Jurkat, Clone E6-1 (cell line): Measurements from ENCODE around the gene EREG.

ENCODE experiments used
- DNase-seq: peaks from one replicate; pipeline ENCODE4 v3.0.0-alpha.2; 2011; ENCODE audit warnings: low read depth, low spot score
- H3K4me3 ChIP-seq: 2 replicates; pipeline ENCODE4 v1.5.1; 2011; ENCODE audit warnings: mild to moderate bottlenecking, low read length, control low read depth, moderate library complexity

Gene EREG

GRCh38 chr4:74413265-74413664, 48.3 kb downstream of the EREG start:
- no peak for DNase-seq
- H3K4me3 ChIP-seq: no peak overlapping the region

DNA sequence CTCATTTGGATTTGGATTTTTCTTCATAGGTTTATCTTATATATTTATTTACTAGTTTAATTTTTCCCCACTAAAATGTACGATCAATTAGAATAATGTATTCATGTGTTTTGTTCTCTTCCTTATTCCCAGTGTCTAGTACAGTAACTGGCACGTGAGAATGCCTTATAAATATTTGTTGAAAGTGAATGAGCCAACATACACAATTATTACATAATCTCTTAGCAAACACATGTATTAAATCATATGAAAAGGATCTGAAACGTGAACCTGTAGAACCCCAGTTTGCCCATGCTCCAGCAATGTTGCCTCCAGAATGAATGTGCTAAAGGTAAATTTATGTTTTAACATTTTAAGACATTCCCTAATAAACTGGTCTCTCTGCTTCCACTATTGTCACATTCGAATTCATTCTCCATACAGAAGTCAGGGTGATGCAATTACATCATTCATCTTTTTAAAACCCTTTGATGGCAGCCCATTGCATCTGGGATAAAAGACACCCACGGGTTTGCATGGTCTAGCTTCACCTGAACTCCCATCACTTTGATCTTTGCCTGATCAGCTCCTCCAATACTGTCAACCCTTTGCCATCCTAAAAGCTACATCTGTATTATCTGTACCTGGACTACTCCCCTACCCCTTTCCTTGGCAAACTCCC, 49.3 kb downstream of the EREG start:
- H3K4me3 ChIP-seq: no peak overlapping the region
- no peak for DNase-seq

DNA sequence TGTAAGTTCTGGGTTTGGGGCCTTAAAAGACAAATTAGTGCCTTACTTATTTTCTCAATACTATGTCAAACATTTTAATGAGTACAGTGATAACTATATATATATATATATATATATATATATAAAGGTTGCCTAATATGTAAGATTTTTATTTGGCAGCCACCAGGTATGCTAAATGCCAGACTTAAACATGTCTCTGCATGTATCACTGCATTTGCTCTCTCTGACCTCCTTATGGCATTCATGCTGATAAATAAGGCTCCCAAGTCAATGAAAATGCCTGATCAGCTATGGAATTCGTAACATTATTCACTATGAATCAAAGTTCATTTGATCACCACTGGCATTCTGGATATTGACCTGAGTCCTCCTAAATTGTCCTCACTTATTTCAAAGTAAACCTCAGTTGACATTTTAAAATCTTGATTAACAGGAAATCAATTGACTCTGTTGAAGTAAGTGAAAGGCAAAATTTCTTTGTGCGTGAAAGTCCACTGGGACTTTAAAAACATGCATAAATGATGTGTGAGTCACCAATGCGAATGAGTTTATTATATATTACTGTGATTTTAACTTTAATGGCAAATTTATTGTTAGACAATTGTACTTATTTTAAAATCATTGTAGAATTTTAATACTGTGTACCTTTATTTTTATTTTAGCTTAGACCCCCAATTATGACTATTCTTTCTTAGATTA, 50.8 kb downstream of the EREG start:
- no peak overlapping the region for H3K4me3 ChIP-seq
- DNase-seq: no peak

DNA sequence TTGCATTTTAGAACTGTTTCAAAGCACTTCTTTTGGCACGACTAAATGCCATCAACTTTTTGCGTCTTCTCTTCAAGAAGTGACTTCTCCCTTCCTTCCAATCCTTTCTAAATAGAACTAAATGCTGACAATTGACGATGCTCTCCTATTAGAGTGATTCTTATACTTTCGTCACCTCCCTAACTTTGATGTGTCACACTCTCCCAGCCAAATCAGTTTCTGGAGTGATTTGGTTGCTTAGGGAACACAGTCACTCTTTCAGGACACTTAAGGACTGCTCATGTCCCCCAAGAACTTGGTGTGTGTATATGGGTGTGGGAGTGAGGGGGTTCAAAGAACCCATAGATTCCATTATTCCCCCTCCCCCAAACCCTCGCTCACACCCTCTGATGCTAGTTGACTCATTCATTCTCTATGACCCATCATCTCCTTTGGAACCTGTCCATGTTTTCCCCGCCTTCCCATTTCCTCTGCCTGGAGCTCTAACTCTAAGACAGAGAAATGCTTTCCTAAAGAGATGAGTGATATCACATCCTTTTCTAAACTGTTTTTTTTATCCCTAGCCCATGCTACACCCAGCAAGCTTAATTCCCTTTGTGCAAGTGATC, 53.2 kb downstream of the EREG start:
- no peak overlapping the region for H3K4me3 ChIP-seq
- no peak for DNase-seq

GRCh38 chr4:74420863-74421262, 55.9 kb downstream of the EREG start:
- H3K4me3 ChIP-seq: no peak overlapping the region
- DNase-seq: no peak

DNA sequence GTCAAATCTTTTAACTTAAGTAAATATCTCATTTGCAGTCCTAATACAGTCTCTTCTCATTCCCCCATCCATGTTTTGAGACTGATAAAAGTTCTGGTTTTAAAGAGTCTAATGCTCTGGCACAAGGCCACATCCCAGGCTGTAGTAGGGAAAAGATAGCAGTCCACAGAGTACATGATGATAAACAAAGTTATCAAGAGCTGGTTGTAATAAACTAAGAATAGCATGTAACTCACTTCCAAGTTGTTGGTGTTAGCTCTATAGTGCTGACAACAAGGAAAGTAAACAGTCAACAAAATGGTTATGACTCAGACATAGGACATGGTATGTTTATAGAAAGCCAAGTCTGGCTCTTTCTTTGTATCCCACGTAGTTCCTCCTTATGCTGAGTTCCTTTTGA, 58.2 kb downstream of the EREG start:
- no peak for DNase-seq
- H3K4me3 ChIP-seq: no peak overlapping the region

GRCh38 chr4:74424111-74424510, 59.2 kb downstream of the EREG start:
- no peak overlapping the region for H3K4me3 ChIP-seq
- DNase-seq: no peak

DNA sequence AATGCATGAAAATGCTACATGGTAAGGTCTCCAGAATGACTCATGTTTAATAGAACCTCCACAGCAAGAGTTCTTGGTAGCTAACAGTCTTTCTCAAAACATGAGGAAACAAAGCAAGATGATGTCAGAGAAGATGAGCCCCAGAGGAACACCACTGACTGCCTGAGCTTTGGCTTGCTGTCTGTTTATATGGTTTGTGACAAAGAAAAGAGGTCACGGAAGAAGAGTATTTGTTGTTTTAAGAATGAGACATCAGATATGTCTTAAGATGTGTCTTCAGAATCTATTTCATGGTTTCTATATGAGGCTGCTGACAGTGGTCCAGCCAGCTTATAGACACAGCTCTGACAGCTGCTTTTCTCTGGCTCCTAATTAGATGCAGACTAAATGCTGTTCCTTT, 61.2 kb downstream of the EREG start:
- no peak for DNase-seq
- no peak overlapping the region for H3K4me3 ChIP-seq

DNA sequence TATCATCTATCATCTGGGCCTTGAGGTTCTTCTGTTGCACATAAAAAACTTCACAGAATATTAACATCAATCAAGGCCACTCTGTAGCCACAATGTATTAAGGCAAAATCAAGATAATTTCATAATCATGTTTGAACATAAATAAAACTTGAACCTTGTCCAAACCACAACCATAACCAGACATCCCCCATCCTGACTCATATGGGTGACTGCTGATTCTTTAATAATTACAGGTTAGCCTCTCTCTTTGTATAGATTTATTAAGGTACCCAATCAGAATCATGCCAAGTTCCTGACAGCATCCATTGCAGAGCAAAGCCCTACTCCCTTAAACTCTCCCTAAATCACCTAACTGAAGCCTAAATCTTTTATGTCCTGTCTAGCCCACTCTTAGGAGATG, 63.3 kb downstream of the EREG start:
- no peak for DNase-seq

GRCh38 chr4:74431113-74431826, 66.3 kb downstream of the EREG start:
- H3K4me3 ChIP-seq: no peak overlapping the region
- no peak for DNase-seq

More for the DNA sequence above, 63.3 kb downstream of the EREG start:
- H3K4me3 ChIP-seq: no peak overlapping the region

- no peak for DNase-seq
- no peak overlapping the region for H3K4me3 ChIP-seq
Observed at GRCh38 chr4:74433043-74433442, 68.1 kb downstream of the EREG start.

DNA sequence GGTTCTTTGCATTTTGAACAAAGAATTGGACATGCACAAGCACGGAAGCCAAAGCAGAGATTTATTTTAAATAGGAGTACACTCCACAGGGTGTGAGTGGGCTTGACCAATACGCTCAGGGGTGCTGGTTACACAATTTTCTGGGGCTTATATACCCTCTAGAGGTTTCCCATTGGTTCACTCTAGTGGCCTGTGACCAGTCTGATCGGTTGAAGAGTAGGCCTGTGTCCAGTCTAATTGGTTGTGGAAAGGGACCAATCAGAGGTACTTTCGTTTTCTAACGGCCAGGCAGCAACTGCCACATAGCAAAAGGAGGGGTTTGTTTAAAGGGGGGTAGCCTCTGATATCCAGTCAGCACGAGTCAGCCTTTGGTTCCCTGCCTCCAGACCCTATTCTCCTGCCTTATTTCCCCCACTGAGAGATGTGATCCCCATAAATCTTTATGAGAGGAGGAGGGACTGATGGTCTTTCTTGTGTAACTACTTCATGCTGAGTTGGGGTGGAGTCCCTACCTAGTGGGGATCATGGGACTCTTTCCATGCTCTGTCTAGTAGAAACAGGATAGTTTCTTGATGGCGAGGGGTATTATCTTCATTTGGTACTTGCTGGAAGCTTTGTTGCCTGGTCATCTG, 68.7 kb downstream of the EREG start:
- no peak for DNase-seq
- H3K4me3 ChIP-seq: no peak overlapping the region

DNA sequence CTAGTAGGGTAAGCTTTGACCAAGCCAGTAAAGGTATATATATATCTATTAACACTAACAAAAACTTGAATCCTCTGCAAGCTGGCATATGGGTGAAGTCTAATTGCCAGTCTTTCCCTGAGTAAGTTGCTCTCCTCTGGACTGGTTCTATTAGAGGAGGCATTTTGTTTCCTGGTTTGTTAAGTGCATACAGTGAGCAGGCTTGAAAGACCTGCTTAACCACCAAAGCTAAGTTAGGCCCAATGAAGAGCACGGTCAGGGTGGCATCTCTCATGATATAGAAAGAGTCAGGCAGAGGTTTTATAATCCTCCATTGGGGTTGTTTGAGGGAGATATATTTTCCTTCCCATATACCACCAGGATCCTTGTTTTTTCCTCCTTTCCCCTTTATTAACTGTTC, 70.4 kb downstream of the EREG start:
- DNase-seq: no peak
- no peak overlapping the region for H3K4me3 ChIP-seq

DNA sequence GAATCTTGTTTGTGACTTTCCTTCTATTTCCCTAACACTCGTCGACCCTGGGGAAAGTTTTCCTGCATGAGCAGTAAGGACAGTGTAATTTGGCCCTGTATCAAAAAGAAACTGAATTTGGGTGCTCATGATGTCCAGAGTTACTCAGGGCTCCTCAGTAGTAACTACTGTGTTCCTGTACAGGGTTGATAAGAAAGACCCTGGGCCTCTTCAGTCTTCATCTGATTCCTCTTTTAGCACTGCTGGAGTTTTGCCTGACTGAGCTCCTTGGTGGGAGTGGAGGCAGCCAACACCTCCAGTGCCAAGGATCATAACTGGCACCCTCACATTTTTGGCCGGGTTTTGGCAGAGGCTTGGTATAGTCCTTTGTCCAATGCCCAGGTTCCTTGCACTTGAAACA, 72.9 kb downstream of the EREG start:
- H3K4me3 ChIP-seq: no peak overlapping the region
- DNase-seq: no peak
